Neural progenitor cell (in vitro differentiated cells): ENCODE data around the gene EHMT2. TPM values are rescaled to one million over a fixed set of nuclear protein-coding genes. Genes with fewer than 3 reads are reported as not detected.

ENCODE experiments used
- DNase-seq: peaks from one replicate; pipeline ENCODE4 v3.0.0-alpha.2; 2016; ENCODE audit warnings: low spot score
- H2AFZ ChIP-seq: fragments of 200-600 bp; sonication (generic); replicated peaks from 2 replicates; pipeline ENCODE4 v1.6.1; 2016; ENCODE audit warnings: antibody characterized with exemption
- H3F3A ChIP-seq: fragments of 200-600 bp; sonication (generic); 2 replicates; pipeline ENCODE4 v1.6.1; 2016; ENCODE audit warnings: antibody characterized with exemption, low read depth
- H3K27ac ChIP-seq: fragments of 200-600 bp; sonication (generic); 2 replicates; pipeline ENCODE4 v1.5.1; 2016; ENCODE audit warnings: mild to moderate bottlenecking
- H3K27me3 ChIP-seq: fragments of 200-600 bp; sonication (generic); 2 replicates; pipeline ENCODE4 v1.6.1; 2016; ENCODE audit warnings: mild to moderate bottlenecking, moderate library complexity
- H3K36me3 ChIP-seq: fragments of 200-600 bp; sonication (generic); 2 replicates; pipeline ENCODE4 v1.5.1; 2016
- H3K4me1 ChIP-seq: fragments of 200-600 bp; sonication (generic); 2 replicates; pipeline ENCODE4 v1.6.1; 2016; ENCODE audit warnings: mixed run types
- H3K4me2 ChIP-seq: fragments of 200-600 bp; sonication (generic); 2 replicates; pipeline ENCODE4 v1.6.1; 2016
- H3K4me3 ChIP-seq: fragments of 200-600 bp; sonication (generic); 2 replicates; pipeline ENCODE4 v1.5.1; 2016
- H3K79me2 ChIP-seq: fragments of 200-600 bp; sonication (generic); 2 replicates; pipeline ENCODE4 v1.6.1; 2016; ENCODE audit warnings: low read depth
- H3K9ac ChIP-seq: fragments of 200-600 bp; sonication (generic); 2 replicates; pipeline ENCODE4 v1.6.1; 2016
- H3K9me3 ChIP-seq: fragments of 200-600 bp; sonication (generic); 2 replicates; pipeline ENCODE4 v1.5.1; 2016; ENCODE audit warnings: low read depth
- H4K20me1 ChIP-seq: fragments of 200-600 bp; sonication (generic); 2 replicates; pipeline ENCODE4 v1.6.1; 2016; ENCODE audit warnings: low read depth
- H3K27ac Mint-ChIP-seq: 3 replicates; pipeline ENCODE4 v1.8.0; 2021; ENCODE audit warnings: mixed read lengths
- H3K27me3 Mint-ChIP-seq: 2 replicates; pipeline ENCODE4 v1.8.0; 2022; ENCODE audit warnings: low read depth, mild to moderate bottlenecking, inconsistent platforms, moderate library complexity, mixed read lengths; ENCODE audit not compliant: insufficient read depth
- H3K36me3 Mint-ChIP-seq: 3 replicates; pipeline ENCODE4 v1.8.0; 2021; ENCODE audit warnings: mixed read lengths
- H3K4me1 Mint-ChIP-seq: 3 replicates; pipeline ENCODE4 v1.8.0; 2021; ENCODE audit warnings: mixed read lengths
- H3K4me3 Mint-ChIP-seq: 3 replicates; pipeline ENCODE4 v1.8.0; 2021; ENCODE audit warnings: mild to moderate bottlenecking, moderate library complexity, mixed read lengths
- H3K9me3 Mint-ChIP-seq: 3 replicates; pipeline ENCODE4 v1.8.0; 2020; ENCODE audit warnings: mixed read lengths
- EZH2 ChIP-seq: fragments of 200-600 bp; sonication (generic); IDR thresholded peaks from 2 replicates; pipeline ENCODE4 v1.6.1; 2017; ENCODE audit warnings: antibody characterized with exemption, mild to moderate bottlenecking, moderate library complexity
- EZH2phosphoT487 ChIP-seq: fragments of 200-600 bp; sonication (generic); IDR thresholded peaks from 2 replicates; pipeline ENCODE4 v1.6.1; 2017; ENCODE audit warnings: antibody characterized with exemption
- total RNA-seq: library from RNA; depleted of rRNA; stranded (reverse); fragments of >200 nt; gene quantifications from 2 replicates; pipeline ENCODE4 v1.2.3, GENCODE V29; 2015; ENCODE audit warnings: low replicate concordance
- TF ChIP-seq, protein P1 (sequence below): fragments of 200-600 bp; sonication (generic); IDR thresholded peaks from 2 replicates; pipeline ENCODE4 v1.5.1; 2017; ENCODE audit warnings: antibody characterized with exemption, mild to moderate bottlenecking

The EHMT2 gene
- total RNA-seq, 1 donor from 2014 or later, result 93.3 TPM

DNA sequence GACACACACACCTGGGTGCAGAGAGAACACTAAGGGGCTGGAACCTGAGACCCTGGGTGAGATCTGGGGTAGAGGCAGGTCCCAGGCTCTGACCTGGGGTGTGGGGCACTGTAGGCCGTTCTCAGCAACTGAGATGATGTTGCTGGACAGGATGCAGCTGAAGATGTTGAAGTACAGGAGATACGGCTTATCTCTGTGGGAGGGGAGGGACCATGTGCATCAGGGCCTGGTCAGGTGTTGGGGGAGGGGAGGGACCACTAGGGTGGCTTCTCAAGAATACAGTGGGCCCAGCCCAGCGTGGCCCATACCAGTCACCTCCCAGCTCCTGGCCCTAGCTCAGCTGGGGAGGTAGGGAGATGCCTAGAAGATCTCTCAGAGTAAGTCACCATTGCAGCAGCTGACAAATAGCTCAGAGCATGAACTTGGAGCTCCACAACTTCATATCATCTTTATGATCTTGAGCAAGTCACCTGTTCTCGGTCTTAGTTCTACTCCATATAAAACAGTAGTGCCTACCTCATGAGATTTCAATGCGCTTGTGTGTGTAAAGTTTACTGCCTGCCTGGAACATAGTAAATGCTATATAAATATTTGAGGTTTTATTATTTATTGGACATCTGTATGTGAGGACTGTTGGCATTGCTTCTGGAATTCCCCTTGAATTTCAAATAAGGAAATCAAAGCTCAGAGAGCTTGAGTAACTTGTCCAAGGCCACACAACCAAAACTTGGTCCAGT lies 22.5 kb downstream of the EHMT2 start:
- H3K4me2 ChIP-seq, result no peak overlapping the region
- H3K4me3 ChIP-seq, result no peak overlapping the region
- DNase-seq, result no peak
- no peaks in the 10 kb centered on the region for H3K9me3 ChIP-seq
- no peaks in the 10 kb centered on the region for H4K20me1 ChIP-seq
- no peak overlapping the region for H3K4me3 Mint-ChIP-seq
- H3K79me2 ChIP-seq, result no peaks in the 10 kb centered on the region
- no peaks in the 10 kb centered on the region for H3K9me3 Mint-ChIP-seq
- TF ChIP-seq EZH2phosphoT487 (no peak), EZH2 (no peak)
- TF ChIP-seq, protein P1, sequence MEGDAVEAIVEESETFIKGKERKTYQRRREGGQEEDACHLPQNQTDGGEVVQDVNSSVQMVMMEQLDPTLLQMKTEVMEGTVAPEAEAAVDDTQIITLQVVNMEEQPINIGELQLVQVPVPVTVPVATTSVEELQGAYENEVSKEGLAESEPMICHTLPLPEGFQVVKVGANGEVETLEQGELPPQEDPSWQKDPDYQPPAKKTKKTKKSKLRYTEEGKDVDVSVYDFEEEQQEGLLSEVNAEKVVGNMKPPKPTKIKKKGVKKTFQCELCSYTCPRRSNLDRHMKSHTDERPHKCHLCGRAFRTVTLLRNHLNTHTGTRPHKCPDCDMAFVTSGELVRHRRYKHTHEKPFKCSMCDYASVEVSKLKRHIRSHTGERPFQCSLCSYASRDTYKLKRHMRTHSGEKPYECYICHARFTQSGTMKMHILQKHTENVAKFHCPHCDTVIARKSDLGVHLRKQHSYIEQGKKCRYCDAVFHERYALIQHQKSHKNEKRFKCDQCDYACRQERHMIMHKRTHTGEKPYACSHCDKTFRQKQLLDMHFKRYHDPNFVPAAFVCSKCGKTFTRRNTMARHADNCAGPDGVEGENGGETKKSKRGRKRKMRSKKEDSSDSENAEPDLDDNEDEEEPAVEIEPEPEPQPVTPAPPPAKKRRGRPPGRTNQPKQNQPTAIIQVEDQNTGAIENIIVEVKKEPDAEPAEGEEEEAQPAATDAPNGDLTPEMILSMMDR, result no peak
- H3F3A ChIP-seq, result peaks cover 7% of the 10 kb centered on the region
- H3K9ac ChIP-seq, result no peak overlapping the region
- no peaks in the 10 kb centered on the region for H3K36me3 ChIP-seq
- no peak overlapping the region for H2AFZ ChIP-seq
- H3K4me1 Mint-ChIP-seq, result peaks cover 8% of the 10 kb centered on the region
- H3K4me1 ChIP-seq, result peaks cover 10% of the 10 kb centered on the region
- no peak overlapping the region for H3K27ac Mint-ChIP-seq
- H3K27me3 ChIP-seq, result no peaks in the 10 kb centered on the region
- H3K27me3 Mint-ChIP-seq, result peaks cover 2% of the 10 kb centered on the region
- peaks cover 6% of the 10 kb centered on the region for H3K36me3 Mint-ChIP-seq
- no peak overlapping the region for H3K27ac ChIP-seq

DNA sequence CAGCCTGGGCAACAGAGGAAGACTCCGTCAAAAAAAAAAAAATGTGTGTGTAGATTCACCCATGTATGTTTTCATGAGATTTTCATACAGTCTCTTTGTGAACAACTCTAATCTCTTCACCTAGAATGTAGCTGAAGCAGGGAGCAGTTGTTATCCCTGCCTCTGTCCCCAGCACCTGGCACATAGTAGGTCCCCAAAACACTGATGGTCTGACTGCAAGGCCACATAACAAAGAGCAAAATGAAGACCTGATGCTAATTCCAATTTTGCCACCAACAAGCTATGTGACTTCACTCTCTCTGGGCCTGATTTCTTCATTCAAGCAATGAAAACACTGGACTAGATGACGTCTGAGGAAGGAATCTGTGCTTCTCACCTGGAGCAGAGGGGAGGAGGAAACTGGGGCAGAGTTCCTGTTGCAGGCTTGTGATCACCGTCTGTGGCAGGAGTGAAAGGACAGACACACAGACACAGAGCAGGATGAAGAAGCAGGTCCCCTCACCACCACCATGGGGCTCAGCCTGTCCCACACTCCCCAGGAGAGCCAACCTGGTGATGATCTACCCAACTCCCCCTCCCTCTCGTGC lies 23.3 kb downstream of the EHMT2 start:
- H3K4me3 Mint-ChIP-seq, result no peak overlapping the region
- DNase-seq, result no peak
- H3K9me3 Mint-ChIP-seq, result no peaks in the 10 kb centered on the region
- no peaks in the 10 kb centered on the region for H3K79me2 ChIP-seq
- no peaks in the 10 kb centered on the region for H3K9me3 ChIP-seq
- H3K27ac Mint-ChIP-seq, result peak overlapping the region; percentile 74
- no peak overlapping the region for H3K27ac ChIP-seq
- peaks cover 10% of the 10 kb centered on the region for H3K4me1 ChIP-seq
- no peaks in the 10 kb centered on the region for H3K36me3 Mint-ChIP-seq
- TF ChIP-seq EZH2phosphoT487 (no peak), EZH2 (no peak)
- TF ChIP-seq, protein P1, result no peak
- H3K4me2 ChIP-seq, result no peak overlapping the region
- H3K9ac ChIP-seq, result no peak overlapping the region
- H3K4me1 Mint-ChIP-seq, result peaks cover 11% of the 10 kb centered on the region
- H3F3A ChIP-seq, result peaks cover 3% of the 10 kb centered on the region
- no peaks in the 10 kb centered on the region for H4K20me1 ChIP-seq
- no peak overlapping the region for H3K4me3 ChIP-seq
- no peaks in the 10 kb centered on the region for H3K36me3 ChIP-seq
- H3K27me3 Mint-ChIP-seq, result peaks cover 2% of the 10 kb centered on the region
- no peaks in the 10 kb centered on the region for H3K27me3 ChIP-seq
- H2AFZ ChIP-seq, result no peak overlapping the region

DNA sequence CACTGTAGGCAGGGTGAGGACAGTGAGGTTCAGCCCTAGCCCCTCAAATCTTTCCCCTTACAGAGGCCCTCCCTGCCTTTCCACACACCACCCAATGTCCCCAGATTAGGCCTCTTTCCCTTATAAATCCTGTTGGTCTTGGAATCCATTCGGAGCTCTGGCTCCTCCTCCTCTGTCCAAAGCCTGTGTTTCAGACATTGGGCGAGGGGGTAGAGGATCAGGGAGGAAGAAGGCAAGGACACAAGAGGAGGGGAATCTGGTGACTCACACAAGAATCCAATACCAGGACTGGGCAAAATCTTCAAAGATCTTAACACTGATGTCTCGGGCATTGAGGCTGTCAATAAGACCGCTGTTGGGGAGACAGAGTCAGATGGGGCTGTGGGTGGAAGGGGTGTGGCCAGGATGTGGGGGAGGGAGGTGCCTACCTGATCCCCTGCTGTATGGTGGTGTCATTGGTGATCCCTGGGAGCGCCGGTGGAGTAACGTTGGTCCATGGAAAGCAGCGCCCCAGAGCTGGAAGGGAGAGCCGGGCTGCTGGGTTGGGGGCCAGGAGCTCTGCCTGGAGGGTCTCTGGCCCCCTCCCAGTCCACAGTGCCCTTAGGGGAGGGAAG lies 26.3 kb downstream of the EHMT2 start:
- no peak for TF ChIP-seq EZH2phosphoT487
- TF ChIP-seq, protein P1, result no peak
- TF ChIP-seq EZH2, result no peak
- no peaks in the 10 kb centered on the region for H3K27me3 ChIP-seq
- no peak overlapping the region for H3K4me3 ChIP-seq
- H4K20me1 ChIP-seq, result no peaks in the 10 kb centered on the region
- H3K9ac ChIP-seq, result no peak overlapping the region
- DNase-seq, result no peak
- H3F3A ChIP-seq, result peaks cover 5% of the 10 kb centered on the region
- H3K9me3 ChIP-seq, result no peaks in the 10 kb centered on the region
- H3K27ac ChIP-seq, result no peak overlapping the region
- H3K4me2 ChIP-seq, result peak overlapping the region; percentile 35
- H2AFZ ChIP-seq, result peak overlapping the region; percentile 96
- Mint-ChIP-seq H3K4me3 (peak overlapping the region; percentile 44), H3K4me1 (peaks cover 18% of the 10 kb centered on the region), H3K27ac (peak overlapping the region; percentile 85), H3K9me3 (no peaks in the 10 kb centered on the region), H3K27me3 (peaks cover 7% of the 10 kb centered on the region), H3K36me3 (no peaks in the 10 kb centered on the region)
- no peaks in the 10 kb centered on the region for H3K36me3 ChIP-seq
- peaks cover 10% of the 10 kb centered on the region for H3K4me1 ChIP-seq
- H3K79me2 ChIP-seq, result no peaks in the 10 kb centered on the region
